PC-9 (cell line): ENCODE results near the gene MPHOSPH9. TPM values are rescaled to one million over a fixed set of nuclear protein-coding genes. Genes with fewer than 3 reads are reported as not detected.

ENCODE experiments used
- BruUV-seq: library from RNA; stranded (reverse); fragments of 400-500 nt; replicated peaks from 2 replicates; lab custom pipeline; 2021; lab: Mats Ljungman, UMichigan
- CTCF ChIA-PET: fragments of 300-600 bp; sonication (Branson Sonifier 250); formaldehyde crosslinking; loops from one replicate; lab custom pipeline; 2022; ENCODE audit warnings: antibody characterized with exemption; lab: Charles Lee
- POLR2A ChIA-PET: fragments of 300-600 bp; sonication (Branson Sonifier 250); formaldehyde crosslinking; loops from one replicate; lab custom pipeline; 2022; ENCODE audit warnings: antibody characterized with exemption; ENCODE audit not compliant: unreplicated experiment; lab: Charles Lee
- DNase-seq, 2 experiments: peaks; one replicate each; pipeline versions ENCODE4 v3.0.0 to v3.0.0-alpha.2; 2015 to 2022; ENCODE audit warnings: mixed read lengths in 1 of 2
- H2AFZ ChIP-seq: fragments of 200-600 bp; sonication (generic); 2 replicates; pipeline ENCODE4 v1.8.1; 2017; ENCODE audit warnings: antibody characterized with exemption
- H3F3A ChIP-seq: fragments of 200-600 bp; sonication (generic); 2 replicates; pipeline ENCODE4 v1.8.1; 2017; ENCODE audit warnings: antibody characterized with exemption, mild to moderate bottlenecking, low read depth; ENCODE audit not compliant: insufficient read depth
- H3K27ac ChIP-seq: fragments of 200-600 bp; sonication (generic); 2 replicates; pipeline ENCODE4 v1.6.1; 2016; ENCODE audit warnings: mixed run types
- H3K27me3 ChIP-seq: fragments of 200-600 bp; sonication (generic); 2 replicates; pipeline ENCODE4 v1.6.1; 2016; ENCODE audit warnings: low read depth, mixed run types; ENCODE audit not compliant: insufficient read depth
- H3K36me3 ChIP-seq: fragments of 200-600 bp; sonication (generic); 2 replicates; pipeline ENCODE4 v1.6.1; 2016; ENCODE audit warnings: low read depth, mixed run types
- H3K4me1 ChIP-seq: fragments of 200-600 bp; sonication (generic); replicated peaks from 2 replicates; pipeline ENCODE4 v1.6.1; 2016; ENCODE audit warnings: mixed run types; ENCODE audit not compliant: insufficient read depth
- H3K4me2 ChIP-seq: fragments of 200-600 bp; sonication (generic); 2 replicates; pipeline ENCODE4 v1.6.1; 2017; ENCODE audit warnings: mixed run types
- H3K4me3 ChIP-seq: fragments of 200-600 bp; sonication (generic); 2 replicates; pipeline ENCODE4 v1.6.1; 2016; ENCODE audit warnings: mixed run types
- H3K79me2 ChIP-seq: fragments of 200-600 bp; sonication (generic); 2 replicates; pipeline ENCODE4 v1.6.1; 2017; ENCODE audit warnings: low read depth, mixed run types
- H3K9me2 ChIP-seq: fragments of 200-600 bp; sonication (generic); 2 replicates; pipeline ENCODE4 v1.8.1; 2017; ENCODE audit warnings: mild to moderate bottlenecking; ENCODE audit not compliant: insufficient read depth
- H3K9me3 ChIP-seq: fragments of 200-600 bp; sonication (generic); 2 replicates; pipeline ENCODE4 v1.8.1; 2016; ENCODE audit warnings: low read depth; ENCODE audit not compliant: insufficient read depth
- H4K20me1 ChIP-seq: fragments of 200-600 bp; sonication (generic); 2 replicates; pipeline ENCODE4 v1.8.1; 2017; ENCODE audit not compliant: insufficient read depth
- CTCF ChIP-seq: fragments of 200-600 bp; sonication (generic); conservative IDR thresholded peaks from 2 replicates; pipeline ENCODE4 v1.6.1; 2017; ENCODE audit warnings: mixed run types, antibody characterized with exemption, mild to moderate bottlenecking, moderate library complexity
- EZH2 ChIP-seq: fragments of 200-600 bp; sonication (generic); IDR thresholded peaks from 2 replicates; pipeline ENCODE4 v1.8.0; 2017; ENCODE audit warnings: antibody characterized with exemption, low read depth
- intact Hi-C: fragments of 100-400 bp; cut with micrococcal nuclease; formaldehyde crosslinking; loops from one replicate; pipeline ENCODE4 v1.10.0; 2022; ENCODE audit not compliant: unreplicated experiment
- total RNA-seq: library from RNA; stranded (reverse); gene quantifications from 2 replicates; pipeline ENCODE4 v1.2.3, GENCODE V29; 2021

MPHOSPH9 gene
- total RNA-seq, 1 experiment from 2014 or later, result 58.5 TPM

GRCh38 chr12:123260081-123260480 lies 27.1 kb upstream of the MPHOSPH9 start:
- ChIA-PET CTCF (no interaction called here), POLR2A (no interaction called here)
- peaks cover 5% of the 10 kb centered on the region; the same call in 1 of the 2 replicates for H3K36me3 ChIP-seq
- no peaks in the 10 kb centered on the region for H3K9me2 ChIP-seq
- H3K9me3 ChIP-seq, result no peaks in the 10 kb centered on the region
- H2AFZ ChIP-seq, result no peak overlapping the region
- H3K4me1 ChIP-seq, result no peaks in the 10 kb centered on the region
- no peak overlapping the region for H3K27ac ChIP-seq
- H3K27me3 ChIP-seq, result no peaks in the 10 kb centered on the region
- no peaks in the 10 kb centered on the region for H4K20me1 ChIP-seq
- no peaks in the 10 kb centered on the region for H3K79me2 ChIP-seq
- intact Hi-C loops, result no loop called here
- no peak for TF ChIP-seq EZH2
- no peak for TF ChIP-seq CTCF
- no TSS peak for BruUV-seq
- DNase-seq, result no peak
- no peak overlapping the region for H3K4me3 ChIP-seq
- peaks cover 17% of the 10 kb centered on the region; the same call in 1 of the 2 replicates for H3F3A ChIP-seq
- H3K4me2 ChIP-seq, result no peak overlapping the region

- Histone ChIP-seq H3K27ac (no peak overlapping the region), H3K27me3 (no peaks in the 10 kb centered on the region), H4K20me1 (no peaks in the 10 kb centered on the region), H3K9me3 (no peaks in the 10 kb centered on the region), H3K4me1 (no peaks in the 10 kb centered on the region), H3K36me3 (peaks cover 5% of the 10 kb centered on the region; the same call in 1 of the 2 replicates), H3K9me2 (no peaks in the 10 kb centered on the region), H3F3A (peaks cover 17% of the 10 kb centered on the region; the same call in 1 of the 2 replicates), H3K4me2 (no peak overlapping the region), H2AFZ (no peak overlapping the region), H3K79me2 (peaks cover 4% of the 10 kb centered on the region; the same call in 1 of the 2 replicates), H3K4me3 (no peak overlapping the region)
- no peak for TF ChIP-seq EZH2
- no peak for TF ChIP-seq CTCF
- ChIA-PET POLR2A (interaction anchor here (0.6 kb wide), 1 partner anchor 26 kb away, joined by 6 read pairs; the partner anchor contains the start of genes MPHOSPH9 and MTRFR), CTCF (interaction anchor here (0.7 kb wide), 1 partner anchor 408 kb away, joined by 3 read pairs; no protein-coding TSS in a partner anchor)
- intact Hi-C loops, result no loop called here
- no TSS peak for BruUV-seq
- no peak for DNase-seq
These were observed 25.7 kb upstream of the MPHOSPH9 start for GRCh38 chr12:123258593-123258992.

- CTCF ChIA-PET, result interaction anchor here (0.7 kb wide), 1 partner anchor 67 kb away, joined by 5 read pairs; no protein-coding TSS in a partner anchor
- BruUV-seq, result no TSS peak
- POLR2A ChIA-PET, result no interaction called here
These were observed 22.0 kb upstream of the MPHOSPH9 start for GRCh38 chr12:123254853-123255446.

More at GRCh38 chr12:123254853-123255446, 22.0 kb upstream of the MPHOSPH9 start:
- H3F3A ChIP-seq, result peaks cover 32% of the 10 kb centered on the region
- no peak overlapping the region for H3K4me3 ChIP-seq
- peaks cover 8% of the 10 kb centered on the region; the same call in 1 of the 2 replicates for H3K36me3 ChIP-seq
- H3K27me3 ChIP-seq, result no peaks in the 10 kb centered on the region
- no peaks in the 10 kb centered on the region for H3K9me3 ChIP-seq
- no peak overlapping the region for H3K27ac ChIP-seq
- H2AFZ ChIP-seq, result no peak overlapping the region
- intact Hi-C loops, result no loop called here
- peaks cover 30% of the 10 kb centered on the region for H3K79me2 ChIP-seq
- DNase-seq, result no peak
- H4K20me1 ChIP-seq, result no peaks in the 10 kb centered on the region
- H3K4me1 ChIP-seq, result peaks cover 29% of the 10 kb centered on the region
- TF ChIP-seq CTCF (no peak), EZH2 (no peak)
- no peak overlapping the region for H3K4me2 ChIP-seq
- H3K9me2 ChIP-seq, result no peaks in the 10 kb centered on the region
